ENCODE results near the gene AGAP2.

DNA sequence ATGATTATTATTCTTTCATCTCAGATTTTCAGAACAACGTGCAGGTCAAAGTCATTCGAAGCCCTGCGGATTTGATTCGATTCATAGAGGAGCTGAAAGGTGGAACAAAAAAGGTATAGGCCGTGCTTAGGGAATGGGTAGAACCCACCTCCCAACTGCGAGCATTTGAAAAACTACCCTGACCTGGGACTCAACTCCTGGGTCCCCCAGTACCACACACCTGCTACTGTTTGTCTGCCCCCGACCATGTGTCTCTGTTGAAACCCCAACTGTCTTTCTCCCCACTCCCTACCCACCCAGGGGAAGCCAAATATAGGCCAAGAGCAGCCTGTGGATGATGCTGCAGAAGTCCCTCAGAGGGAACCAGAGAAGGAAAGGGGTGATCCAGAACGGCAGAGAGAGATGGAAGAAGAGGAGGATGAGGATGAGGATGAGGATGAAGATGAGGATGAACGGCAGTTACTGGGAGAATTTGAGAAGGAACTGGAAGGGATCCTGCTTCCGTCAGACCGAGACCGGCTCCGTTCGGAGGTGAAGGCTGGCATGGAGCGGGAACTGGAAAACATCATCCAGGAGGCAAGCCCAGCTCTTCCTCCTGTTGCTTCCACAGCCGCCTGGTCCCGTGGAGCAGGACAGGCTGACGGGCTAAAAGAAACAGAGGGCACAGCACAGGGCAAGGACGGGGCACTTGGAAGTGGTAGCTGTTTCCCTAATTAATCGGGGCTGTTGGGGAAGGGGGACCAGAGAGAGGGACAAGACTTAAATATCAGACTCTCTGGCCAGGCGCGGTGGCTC lies 20.5 kb downstream of the AGAP2 start:
- no peak for TF ChIP-seq POLR2A (IDR thresholded peaks at IDR 0.05)
- TF ChIP-seq CTCF (IDR thresholded peaks at IDR 0.05): no peak
- no peak for TF ChIP-seq POLR2AphosphoS5 (IDR thresholded peaks at IDR 0.05; ENCODE audit: insufficient read depth in 1 of 2, low read depth in 1 of 2)

Measured in vagina (tissue), 2 donors.